SK-N-MC (cell line): ENCODE measurements around the gene MYO15B.

Source experiments
- EZH2 ChIP-seq: fragments of 200-600 bp; sonication (generic); IDR thresholded peaks from one replicate; pipeline ENCODE4 v1.6.1; 2017; ENCODE audit warnings: antibody characterized with exemption
- FOXP2 ChIP-seq: optimal IDR thresholded peaks from 2 replicates; pipeline ENCODE3; 2011; ENCODE audit warnings: mild to moderate bottlenecking, moderate library complexity; ENCODE audit not compliant: insufficient read depth; ENCODE audit errors: extremely low read length, control extremely low read depth
- POLR2AphosphoS5 ChIP-seq: IDR thresholded peaks from 2 replicates; pipeline ENCODE4 v1.6.1; 2012; ENCODE audit warnings: mild to moderate bottlenecking, low read depth, low read length, borderline replicate concordance

DNA sequence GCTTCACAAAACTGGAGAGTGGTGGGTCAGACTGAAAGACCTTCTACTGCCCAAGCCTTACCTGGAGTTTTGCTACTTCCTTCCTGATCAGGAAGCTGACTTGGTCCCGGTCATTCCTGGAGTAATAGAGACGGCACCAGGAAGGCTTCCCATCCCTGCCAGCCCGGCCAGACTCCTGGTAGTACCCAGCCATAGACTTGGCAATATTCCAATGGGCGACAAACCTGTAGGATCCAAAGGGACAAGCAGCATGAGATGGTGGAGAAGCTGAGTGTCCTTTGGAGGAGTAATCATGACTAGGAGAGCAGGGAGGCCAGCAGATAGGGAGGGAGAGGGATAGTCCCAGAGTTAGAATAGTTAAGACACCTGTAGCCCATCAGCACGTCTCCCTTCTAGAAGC, 70.6 kb downstream of the MYO15B start:
- TF ChIP-seq POLR2AphosphoS5 (no peak), EZH2 (no peak), FOXP2 (no peak)
